ENCODE measurements around the gene FBXW8.

FBXW8 gene

GRCh38 chr12:116931665-116932064 lies 20.9 kb downstream of the FBXW8 start:
- no peak overlapping the region for H3K4me3 ChIP-seq (ENCODE audit: low read depth, low read length)
- DNase-seq (ENCODE audit: low read depth), result no peak
- no peak for TF ChIP-seq CTCF (IDR thresholded peaks at IDR 0.05; ENCODE audit: control insufficient read depth, extremely low read depth, insufficient read depth)

GRCh38 chr12:116933091-116933490 lies 22.3 kb downstream of the FBXW8 start:
- no peak for TF ChIP-seq CTCF (IDR thresholded peaks at IDR 0.05; ENCODE audit: control insufficient read depth, extremely low read depth, insufficient read depth)
- H3K4me3 ChIP-seq (ENCODE audit: low read depth, low read length), result no peak overlapping the region
- DNase-seq (ENCODE audit: low read depth), result no peak

- DNase-seq (ENCODE audit: low read depth), result peak; percentile 59
- TF ChIP-seq CTCF (IDR thresholded peaks at IDR 0.05; ENCODE audit: control insufficient read depth, extremely low read depth, insufficient read depth), result no peak
- H3K4me3 ChIP-seq (ENCODE audit: low read depth, low read length), result no peak overlapping the region
Measured at GRCh38 chr12:116933512-116934246, 22.9 kb downstream of the FBXW8 start.

DNA sequence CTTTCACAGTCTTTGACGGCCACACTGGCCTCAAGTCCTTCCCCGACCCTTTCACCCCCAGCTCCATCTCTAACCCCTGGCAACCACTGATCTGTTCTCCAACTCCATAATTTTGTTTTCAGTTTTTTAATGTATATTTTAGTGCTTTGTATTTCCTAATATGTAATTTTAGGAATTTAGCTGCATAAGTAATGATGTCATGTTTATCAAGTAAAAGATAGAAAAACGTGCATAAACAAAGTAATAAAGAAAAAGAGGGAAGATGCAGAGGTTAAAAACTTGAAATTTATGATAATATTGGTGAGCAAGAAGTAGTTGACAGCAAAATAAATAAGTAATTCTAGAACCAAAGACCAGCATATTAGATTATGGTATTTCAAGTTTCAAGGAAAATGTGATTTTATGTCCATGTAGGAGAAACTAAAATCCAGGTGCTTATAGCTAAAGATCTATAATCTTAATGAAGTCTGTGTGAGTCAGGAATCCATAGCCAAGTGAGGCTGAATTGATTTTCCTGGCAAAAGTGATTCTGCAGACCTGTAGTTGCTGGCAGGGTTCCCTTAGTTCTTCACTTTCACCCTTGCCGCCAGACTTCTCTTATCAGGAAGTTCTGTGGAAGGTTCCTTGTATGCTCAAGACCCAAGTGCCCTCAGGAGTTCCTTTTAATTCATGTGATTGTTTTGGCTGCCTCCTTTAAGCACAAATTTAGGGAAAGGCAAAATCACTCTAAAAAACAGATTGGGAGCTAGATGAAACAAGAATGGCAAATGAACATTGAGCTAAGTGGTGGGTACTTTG lies 24.4 kb downstream of the FBXW8 start:
- DNase-seq (ENCODE audit: low read depth), result no peak
- H3K4me3 ChIP-seq (ENCODE audit: low read depth, low read length), result no peak overlapping the region
- no peak for TF ChIP-seq CTCF (IDR thresholded peaks at IDR 0.05; ENCODE audit: control insufficient read depth, extremely low read depth, insufficient read depth)

GRCh38 chr12:116937640-116938039 lies 26.9 kb downstream of the FBXW8 start:
- H3K4me3 ChIP-seq (ENCODE audit: low read depth, low read length), result no peak overlapping the region
- no peak for TF ChIP-seq CTCF (IDR thresholded peaks at IDR 0.05; ENCODE audit: control insufficient read depth, extremely low read depth, insufficient read depth)
- DNase-seq (ENCODE audit: low read depth), result no peak

DNA sequence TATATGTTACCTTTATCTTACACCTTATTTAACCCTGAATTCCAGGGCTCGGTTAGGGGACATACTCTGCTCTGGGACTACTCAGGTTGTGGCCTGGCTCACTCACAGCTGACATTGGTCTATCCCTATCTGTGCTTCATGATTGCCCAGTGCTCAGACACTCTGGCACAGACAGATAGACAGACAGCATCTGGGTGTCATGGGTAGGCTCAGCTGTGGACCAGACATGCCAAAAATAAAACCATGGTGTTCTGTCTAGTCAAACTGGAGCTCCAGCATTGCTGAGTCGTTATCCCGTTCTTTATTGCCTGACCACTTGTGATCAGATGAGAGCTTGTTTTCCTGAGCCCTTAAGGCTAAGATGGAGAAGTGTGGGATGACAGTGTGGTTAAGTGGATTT lies 29.0 kb downstream of the FBXW8 start:
- no peak overlapping the region for H3K4me3 ChIP-seq (ENCODE audit: low read depth, low read length)
- TF ChIP-seq CTCF (IDR thresholded peaks at IDR 0.05; ENCODE audit: control insufficient read depth, extremely low read depth, insufficient read depth), result no peak
- DNase-seq (ENCODE audit: low read depth), result no peak
